ENCODE measurements around the gene RSBN1.
A peak's percentile ranks its signal among the peaks of the same experiment; 100 is the strongest.
"Not testable (repeated sequence)": the region's sequence is repeated elsewhere in the genome, so short reads cannot be mapped to it uniquely, and the experiment has no call there.

RSBN1 gene

DNA sequence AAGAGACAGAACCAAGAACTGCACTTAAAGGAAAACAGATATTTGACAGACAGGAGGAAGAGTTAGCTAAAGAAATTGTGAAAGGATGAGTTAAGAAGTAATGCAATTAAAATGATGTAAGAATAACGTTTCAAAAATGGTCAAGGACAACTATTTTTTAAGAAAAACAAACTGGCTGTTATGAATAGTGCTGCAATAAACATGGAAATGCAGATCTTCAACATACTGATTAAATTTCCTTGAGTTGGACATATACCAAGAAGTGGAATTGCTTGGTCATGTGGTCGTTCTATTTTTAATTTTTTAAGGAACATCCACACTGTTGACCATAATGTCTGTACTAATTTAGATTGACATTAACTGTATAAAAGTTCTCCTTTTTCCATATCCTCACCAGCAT is 29.9 kb downstream of the RSBN1 start:
- DNase-seq (ENCODE audit: low spot score), result no peak

DNA sequence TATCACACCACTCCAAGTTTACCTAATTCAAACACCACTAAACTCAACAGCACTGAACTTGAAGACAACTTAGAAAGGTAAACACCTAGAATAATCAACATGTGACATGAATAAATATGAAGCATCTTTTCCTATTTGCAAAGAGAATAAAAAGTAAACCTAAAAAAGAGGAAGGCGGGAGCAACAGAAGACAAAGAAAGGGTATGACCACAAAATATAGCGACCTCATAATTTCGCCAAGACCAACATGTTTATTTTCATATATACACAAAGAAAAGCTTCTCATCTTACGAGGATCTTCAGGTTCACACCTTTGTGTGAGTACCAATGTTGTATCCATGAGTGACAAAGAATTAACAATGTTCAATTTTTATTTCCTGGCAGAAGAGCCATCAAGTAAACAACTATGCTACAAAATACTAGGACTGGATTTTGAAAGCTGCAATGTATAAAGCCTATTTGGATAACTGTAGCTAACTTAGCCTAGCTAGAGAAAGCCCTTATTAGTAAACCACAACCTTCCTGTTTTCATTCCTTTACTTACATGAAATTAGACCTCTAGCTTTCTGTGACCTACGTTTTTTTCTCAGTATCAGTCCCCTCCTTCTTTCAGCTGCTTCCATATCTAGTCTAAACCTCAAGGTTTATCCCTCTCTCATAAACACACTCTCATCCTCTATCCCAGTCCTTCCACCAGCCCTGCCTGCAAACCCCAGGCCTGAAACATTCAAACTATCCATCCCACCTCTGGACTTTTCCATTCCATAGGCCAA is 31.7 kb downstream of the RSBN1 start:
- DNase-seq (ENCODE audit: low spot score), result no peak

- no peak for DNase-seq (ENCODE audit: low spot score)
Observed at GRCh38 chr1:113779542-113779941, 32.7 kb downstream of the RSBN1 start.

GRCh38 chr1:113777561-113777960 is 34.7 kb downstream of the RSBN1 start:
- no peak for DNase-seq (ENCODE audit: low spot score)

GRCh38 chr1:113770031-113770430 is 42.2 kb downstream of the RSBN1 start:
- no peak for DNase-seq (ENCODE audit: low spot score)

DNA sequence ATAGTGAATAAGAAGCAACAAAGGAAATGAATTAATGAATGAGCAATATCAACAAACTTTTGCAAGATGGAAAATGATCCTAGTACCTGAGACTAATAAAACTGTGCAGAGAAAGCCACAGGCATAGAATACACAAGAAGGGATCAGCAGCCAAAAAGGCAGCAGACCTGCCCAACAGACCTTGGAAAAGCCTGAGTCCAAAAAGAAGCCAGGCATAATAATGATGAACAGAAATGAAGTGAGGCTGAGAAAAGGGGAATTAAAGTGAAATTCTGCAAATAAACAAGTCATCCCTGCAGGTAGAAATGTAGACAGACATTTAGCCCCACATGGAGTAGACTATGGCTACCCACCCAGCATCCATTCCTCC is 42.7 kb downstream of the RSBN1 start:
- DNase-seq (ENCODE audit: low spot score), result no peak

DNA sequence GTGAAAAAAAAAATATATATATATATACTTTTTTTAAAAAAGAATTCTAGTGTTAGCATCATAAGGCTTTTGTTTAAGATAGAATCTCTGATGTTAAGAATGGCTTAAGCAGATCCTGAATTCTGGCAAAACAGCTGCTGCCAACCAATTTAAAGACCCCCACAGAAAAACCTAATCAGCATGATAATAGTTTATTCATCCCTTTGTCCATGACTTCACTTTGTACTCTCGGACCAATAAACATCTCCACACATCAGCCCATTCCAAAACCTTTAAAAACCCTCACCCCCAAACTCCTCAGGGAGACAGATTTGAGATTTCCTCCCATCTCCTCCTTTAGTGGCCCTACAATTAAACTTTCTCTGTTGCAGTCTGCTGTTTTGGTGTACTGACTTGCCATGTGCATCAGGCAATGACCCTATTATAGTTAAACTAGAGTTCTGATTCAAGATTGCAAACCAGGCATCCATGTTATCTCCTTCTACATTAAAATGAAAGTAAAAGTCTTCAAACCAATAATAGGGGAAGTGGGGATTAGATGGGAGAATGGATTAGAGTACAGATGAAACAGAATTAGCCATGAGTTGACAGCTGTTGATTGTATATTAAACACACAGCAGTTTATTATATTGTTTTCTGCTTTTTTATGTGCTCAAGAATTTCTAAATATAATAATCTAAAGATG is 43.2 kb downstream of the RSBN1 start:
- DNase-seq (ENCODE audit: low spot score), result no peak

DNA sequence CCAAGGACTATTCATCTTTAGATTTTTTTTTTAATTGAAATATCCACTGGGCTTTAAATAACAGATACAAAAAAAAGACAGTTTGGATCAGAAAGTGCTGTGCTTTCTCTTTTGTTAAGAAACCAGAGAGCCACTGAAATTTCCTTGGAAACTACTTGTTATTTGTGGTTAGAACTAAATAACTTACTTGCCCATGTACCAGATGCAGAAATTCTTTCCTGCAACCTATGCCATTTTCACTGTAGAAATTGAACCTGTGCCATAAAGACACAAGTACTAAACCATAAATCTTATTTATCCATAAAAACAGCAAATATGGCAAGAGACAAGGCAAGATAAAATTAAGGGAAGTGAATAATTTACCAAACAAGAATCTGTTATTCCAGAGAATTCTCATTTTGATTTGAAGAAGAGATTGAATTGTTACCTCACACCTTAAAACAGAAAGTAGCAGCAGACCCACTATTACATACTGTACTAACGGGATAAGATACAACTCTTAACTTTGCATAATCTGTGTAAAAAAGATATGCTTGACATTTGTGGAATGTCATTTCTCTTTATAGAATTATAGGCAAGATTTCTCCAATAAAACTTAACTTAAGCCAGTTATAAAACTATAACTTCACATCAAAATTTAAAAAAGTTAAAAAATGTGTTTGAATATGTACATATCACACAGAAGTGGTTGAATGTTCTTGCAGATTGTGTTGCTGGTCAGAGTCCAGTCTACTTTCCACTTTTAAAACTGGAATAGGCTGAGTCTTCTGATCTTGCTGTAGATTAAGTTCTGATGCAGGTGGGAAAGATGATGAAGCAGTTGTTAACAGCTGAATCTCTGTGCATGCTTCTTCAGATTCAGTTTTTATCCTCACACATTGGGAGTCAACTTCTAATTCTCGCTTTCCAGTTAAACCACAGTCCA is 46.7 kb downstream of the RSBN1 start:
- no peak for DNase-seq (ENCODE audit: low spot score)

DNA sequence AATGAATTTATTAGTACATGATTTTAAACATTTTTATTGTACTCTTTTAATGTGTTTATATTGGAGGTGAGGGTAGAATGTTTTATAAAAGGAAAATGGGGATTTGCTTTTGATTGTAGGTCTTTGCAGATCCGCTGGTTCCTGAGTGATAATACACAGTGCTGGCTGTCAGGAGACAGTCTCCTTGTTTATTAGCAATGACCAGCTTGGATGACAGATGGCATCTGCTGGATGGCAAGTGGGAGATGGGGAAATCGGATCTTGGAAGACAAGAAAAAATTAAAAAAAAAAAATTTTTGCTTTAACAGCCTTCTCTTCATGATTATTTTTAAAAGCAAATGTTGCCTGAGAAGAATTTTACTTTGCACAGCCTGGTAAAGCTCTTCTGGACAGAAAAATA is 48.6 kb downstream of the RSBN1 start:
- no peak for DNase-seq (ENCODE audit: low spot score)

- DNase-seq (ENCODE audit: low spot score), result no peak
Observed at GRCh38 chr1:113761937-113762336, 50.3 kb downstream of the RSBN1 start.

DNA sequence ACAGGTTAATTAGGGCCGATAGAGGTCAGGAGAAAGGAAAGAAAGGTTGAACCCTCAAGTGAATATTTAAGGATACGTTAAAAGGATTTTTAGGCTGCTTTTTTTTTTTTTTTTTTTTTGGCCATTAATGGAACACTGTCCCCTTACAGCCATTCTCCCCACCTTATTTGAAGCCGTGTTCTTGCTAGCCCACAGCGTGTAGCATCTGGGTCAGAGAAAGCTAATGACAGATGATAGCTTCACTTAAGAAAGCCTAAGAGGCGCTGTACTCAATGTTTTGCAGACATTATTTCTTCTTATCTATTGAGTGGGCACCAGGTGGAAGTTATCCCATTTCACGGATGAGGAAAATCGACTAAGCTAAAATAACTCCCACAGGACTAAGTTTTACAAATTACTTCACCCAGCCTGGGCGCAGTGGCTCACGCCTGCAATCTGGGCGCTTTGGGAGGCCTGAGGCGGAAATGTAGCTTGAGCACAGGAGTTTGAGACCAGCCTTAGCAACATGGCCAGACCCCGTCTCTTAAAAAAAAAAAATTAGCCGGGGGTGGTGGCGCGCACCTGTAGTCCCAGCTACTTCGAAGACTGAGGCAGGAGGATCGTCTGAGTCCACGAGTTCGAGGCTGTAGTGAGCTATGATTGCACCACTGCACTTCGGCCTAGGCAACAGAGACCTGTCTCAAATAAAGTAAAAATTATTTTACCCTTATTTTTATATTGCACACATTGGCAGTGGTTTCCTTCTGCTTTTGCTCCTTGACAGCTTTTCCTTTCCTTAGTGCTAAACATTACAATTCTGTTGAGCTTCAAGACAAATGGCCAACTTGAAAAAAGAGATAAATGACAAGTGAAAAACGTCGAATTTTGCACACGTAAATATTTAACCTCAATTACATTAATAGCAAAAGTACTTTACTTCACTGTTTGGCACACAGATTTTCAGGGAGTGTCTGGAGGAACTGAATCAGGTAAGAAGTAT is 51.9 kb downstream of the RSBN1 start:
- DNase-seq (ENCODE audit: low spot score), result peak; percentile 32

DNA sequence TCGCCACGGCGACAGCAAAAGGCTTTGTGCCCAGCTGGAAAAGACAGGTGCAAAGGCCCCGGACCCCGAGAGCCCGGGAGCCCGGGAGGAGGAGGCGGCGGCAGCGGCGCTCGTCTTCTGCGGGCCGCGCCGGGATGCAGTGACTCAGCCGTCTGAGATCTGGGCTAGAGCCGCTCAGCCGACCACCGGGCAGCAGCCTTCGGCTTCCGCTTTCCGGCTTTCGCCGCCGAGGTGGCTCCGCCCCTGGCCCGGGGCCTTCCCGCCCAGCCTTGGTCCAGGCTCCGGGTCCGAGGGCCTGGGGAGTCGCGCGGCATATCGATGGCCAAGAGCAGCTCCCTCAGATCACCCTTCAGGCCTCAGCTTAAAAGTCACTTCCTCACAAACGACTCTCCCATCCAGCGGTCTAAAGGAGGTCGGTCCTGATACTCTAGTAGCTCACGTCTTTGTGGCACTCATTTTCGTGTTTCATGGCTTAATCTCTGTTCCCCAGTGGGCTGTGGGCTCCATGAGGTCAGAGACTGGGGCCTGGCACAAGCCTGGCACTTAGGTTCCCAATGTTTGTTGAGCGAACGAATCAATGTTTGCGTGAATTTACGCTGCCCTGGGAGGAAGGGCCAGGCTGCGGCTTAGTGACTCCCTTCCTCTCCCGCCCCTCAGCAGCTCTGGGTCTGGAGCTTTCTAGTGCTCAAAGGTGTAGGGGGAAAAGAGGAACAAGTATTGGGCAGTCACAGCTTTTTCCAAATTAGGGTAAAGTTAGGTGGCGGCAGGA is 52.8 kb downstream of the RSBN1 start, which contains the start of gene PHTF1:
Gene PHTF1, minus strand, starts transcription at position 154 of the 769 bp plus-strand sequence. CDS start 783 bp downstream, outside the sequence.
- peak; percentile 75 for DNase-seq (ENCODE audit: low spot score)

- peak; percentile 73 for DNase-seq (ENCODE audit: low spot score)
Observed at GRCh38 chr1:113758631-113759332, 53.5 kb downstream of the RSBN1 start.

- no peak for DNase-seq (ENCODE audit: low spot score)
Observed at GRCh38 chr1:113756461-113756860, 55.8 kb downstream of the RSBN1 start.

DNA sequence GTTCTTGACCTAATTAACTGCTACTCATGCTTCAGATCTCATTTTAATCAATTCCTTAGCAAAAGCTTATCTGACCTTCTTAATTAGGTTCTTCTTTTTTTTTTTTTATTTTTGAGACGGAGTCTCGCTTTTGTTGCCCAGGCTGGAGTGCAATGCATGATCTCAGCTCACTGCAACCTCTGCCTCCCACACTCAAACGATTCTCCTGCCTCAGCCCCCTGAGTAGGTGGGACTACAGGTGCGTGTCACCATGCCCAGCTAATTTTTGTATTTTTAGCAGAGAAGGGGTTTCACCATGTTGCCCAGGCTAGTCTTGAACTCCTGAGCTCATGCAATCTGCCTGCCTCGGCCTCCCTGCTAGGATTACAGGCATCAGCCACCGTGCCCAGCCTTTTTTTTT is 58.9 kb downstream of the RSBN1 start:
- DNase-seq (ENCODE audit: low spot score), result not testable (repeated sequence)

- no peak for DNase-seq (ENCODE audit: low spot score)
Observed at GRCh38 chr1:113751516-113751915, 60.8 kb downstream of the RSBN1 start.

DNA sequence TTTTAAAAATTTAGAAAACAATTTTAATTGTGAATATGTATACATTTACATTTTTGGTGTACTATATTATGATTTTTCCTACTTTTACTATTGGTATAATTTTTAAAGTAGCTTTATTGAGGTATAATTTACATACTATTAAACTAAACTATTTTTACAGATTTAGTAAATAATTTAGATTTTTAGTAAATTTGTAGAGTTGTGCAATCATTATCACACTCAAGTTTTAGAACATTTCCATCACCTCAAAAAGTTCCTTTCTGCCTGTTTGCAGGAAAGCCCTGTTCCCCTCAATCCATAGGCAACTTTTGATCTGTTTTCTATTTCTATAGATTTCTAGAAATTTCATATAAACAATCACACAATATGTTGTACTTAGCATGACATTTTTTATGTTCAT is 61.2 kb downstream of the RSBN1 start:
- DNase-seq (ENCODE audit: low spot score), result no peak

GRCh38 chr1:113749402-113749801 is 62.9 kb downstream of the RSBN1 start:
- no peak for DNase-seq (ENCODE audit: low spot score)

GRCh38 chr1:113747376-113747775 is 64.9 kb downstream of the RSBN1 start:
- DNase-seq (ENCODE audit: low spot score), result no peak

DNA sequence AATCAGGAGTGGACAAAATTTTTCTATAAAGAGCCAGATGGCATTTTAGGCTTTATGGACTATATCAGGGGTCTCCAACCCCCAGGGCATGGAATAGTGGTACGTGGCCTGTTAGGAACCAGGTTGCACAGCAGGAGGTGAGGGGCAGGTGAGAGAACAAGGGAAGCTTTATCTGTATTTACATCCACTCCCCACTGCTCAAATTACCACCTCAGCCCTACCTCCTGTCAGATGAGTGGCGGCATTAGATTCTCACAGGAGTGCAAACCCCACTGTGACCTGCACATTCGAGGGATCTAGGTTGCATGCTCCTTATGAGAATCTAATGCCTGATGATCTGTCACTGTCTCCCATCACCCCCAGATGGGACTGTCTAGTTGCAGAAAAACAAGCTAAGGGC is 66.9 kb downstream of the RSBN1 start:
- no peak for DNase-seq (ENCODE audit: low spot score)
